GM18909 (cell line): ENCODE results near the gene ANXA8L1.
"Not testable (repeated sequence)": the region's sequence is repeated elsewhere in the genome, so short reads cannot be mapped to it uniquely, and the experiment has no call there.

Experiments used
- ATAC-seq: cut with Tn5 transposase; IDR thresholded peaks from one replicate; pipeline ENCODE4 v1.9.1; 2021; ENCODE audit warnings: mild to moderate bottlenecking; ENCODE audit not compliant: unreplicated experiment, poor library complexity

Gene ANXA8L1

DNA sequence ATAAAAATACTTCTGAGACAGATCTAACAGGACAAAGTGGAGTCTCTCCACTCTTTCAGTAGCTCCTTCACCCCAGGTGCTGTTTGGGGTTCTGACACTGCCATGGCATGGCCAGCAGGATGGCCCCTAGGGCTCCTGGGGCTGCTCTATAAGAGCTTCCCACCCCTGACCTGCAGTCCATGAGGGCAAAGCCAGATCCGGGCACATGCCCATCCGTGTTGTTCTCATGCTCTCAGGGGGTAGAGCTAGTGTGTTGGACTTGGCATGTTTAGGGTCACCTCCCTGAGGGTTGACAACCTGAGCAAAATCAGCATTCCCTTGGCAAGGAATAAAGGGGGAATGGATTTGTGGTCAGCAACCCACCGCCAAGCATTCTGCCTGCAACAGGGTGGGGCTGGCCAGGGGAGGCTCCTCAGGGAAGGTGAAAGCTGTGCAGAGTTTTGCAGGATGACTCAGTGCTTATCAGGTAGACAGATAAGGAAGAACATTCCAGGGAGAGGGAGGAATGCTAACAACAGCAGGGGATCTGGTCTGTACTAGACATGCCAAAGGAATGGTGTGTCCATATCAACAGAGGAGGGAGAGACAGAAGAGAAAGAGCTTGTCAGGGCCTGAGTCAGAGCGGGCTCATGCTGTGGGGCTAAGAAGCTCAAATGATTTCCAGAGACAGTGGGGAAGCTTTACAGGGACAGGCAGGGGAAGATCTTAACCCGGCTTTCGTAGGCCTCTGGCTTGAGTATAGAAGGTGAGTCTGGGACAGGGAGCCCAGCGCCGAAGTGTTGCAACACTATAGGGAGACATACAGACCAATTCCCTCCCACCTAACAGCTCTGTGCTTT lies 21.1 kb downstream of the ANXA8L1 start:
- not testable (repeated sequence) for ATAC-seq

- not testable (repeated sequence) for ATAC-seq
Measured at GRCh38 chr10:46397767-46398166, 22.2 kb downstream of the ANXA8L1 start.

DNA sequence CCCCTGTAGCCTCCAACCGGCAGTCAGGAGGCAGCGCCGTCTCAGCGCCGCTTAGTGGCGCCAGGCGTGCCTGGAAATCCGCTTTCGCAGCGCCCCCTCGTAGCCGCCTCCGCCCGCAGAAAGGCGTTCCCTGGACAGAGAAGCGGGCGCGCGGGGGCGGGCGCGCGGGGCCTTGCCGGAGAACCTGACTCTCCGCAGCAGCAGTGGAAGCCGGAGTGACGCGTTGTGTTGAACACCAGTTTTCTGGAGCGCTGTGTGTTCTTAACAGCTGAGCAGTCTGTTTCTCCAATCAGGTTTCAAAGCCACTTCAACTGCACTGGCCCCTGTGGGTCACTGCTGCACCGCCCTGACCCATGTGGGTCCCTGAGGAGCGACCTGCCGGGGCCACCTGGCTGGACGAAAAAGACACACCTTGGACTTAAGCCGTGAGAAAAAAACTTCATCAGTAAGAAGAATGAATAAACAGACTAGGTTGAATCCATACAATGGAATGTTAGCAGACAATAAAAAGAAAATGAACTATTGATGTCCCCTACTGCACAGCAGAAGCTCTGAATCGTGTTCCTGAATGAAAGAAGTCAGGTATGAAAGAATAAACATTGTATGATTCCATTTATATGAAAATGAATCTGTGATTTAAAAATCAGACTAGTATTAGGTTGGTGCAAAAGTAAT lies 22.8 kb downstream of the ANXA8L1 start:
- not testable (repeated sequence) for ATAC-seq

DNA sequence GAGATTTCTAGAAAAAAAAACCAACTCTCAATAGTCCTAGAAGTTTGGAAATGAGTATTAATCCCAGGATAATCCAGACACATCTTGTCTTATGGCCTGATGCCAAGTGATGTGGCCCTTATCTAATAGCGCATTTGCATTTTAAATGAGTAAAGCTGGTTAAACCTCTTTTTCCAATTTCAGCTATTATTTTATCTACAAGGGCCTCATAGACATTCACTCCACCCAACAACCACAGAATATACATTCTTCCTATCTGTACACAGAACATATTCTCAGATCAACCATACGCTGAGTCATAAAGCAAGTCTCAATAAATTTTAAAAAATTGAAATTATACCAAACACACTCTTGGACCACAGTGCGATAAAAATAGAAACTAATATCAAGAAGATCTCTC lies 34.0 kb downstream of the ANXA8L1 start:
- not testable (repeated sequence) for ATAC-seq

GRCh38 chr10:46411123-46411522 lies 35.5 kb downstream of the ANXA8L1 start:
- not testable (repeated sequence) for ATAC-seq

DNA sequence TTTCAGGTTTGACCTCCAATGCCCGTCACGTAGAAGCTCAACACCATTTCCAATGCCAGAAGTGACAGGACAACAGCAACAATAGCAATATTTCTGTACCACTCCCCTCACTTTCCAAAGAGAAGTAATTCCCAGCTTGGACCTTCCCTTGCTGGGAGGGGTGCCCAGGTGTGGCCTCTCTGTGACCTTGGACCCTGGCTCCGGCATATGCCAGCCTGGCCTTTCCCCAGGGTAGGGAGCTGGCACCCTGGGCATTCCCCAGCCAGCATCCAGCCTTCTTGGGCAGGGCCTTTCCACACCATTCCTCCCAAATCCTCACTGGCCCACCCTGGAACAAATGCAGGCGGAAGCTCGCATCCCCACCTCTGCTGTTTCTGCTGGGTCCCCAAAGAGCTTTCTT lies 37.1 kb downstream of the ANXA8L1 start:
- ATAC-seq = not testable (repeated sequence)

DNA sequence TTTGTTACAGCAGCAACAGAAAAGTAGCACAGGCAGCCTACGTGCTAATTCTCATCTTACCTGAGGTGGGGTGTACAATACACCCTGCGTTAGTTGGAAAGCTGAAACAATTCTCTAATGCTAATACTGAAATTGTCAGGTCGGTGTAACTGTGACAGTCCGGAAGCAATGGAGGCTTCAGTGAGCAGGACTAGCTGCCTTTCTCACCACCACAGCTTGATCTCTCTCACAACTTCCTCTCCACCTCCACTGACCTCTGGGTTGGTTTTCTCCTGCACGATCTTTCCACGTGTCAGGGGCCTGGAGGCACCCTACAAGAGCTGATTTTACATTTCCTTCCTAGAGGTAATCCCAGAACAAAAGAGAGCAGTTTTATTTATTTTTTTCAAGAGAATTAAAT lies 39.7 kb downstream of the ANXA8L1 start:
- ATAC-seq = not testable (repeated sequence)

- ATAC-seq = not testable (repeated sequence)
Measured at GRCh38 chr10:46418283-46418682, 42.7 kb downstream of the ANXA8L1 start.

GRCh38 chr10:46419570-46420379 lies 44.2 kb downstream of the ANXA8L1 start:
- ATAC-seq = not testable (repeated sequence)

DNA sequence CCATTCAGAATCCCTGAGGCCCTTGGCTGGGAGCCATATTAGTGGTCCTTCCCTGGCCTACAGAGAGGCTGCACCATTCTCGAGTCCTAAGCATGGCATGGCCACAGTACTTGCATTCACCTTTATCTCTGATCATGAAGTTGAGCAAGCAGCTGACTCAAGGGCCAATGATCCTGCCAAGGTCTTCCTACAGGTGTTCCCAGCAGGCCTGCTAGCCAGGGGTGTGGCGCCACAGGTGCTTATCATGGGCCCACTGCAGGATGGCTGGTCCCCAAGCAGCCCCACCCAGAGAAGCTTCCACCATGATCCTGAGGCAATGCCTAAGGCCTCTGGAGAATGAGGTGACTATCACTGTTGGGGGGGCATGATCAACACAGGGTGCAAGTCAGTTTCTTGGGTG lies 48.0 kb downstream of the ANXA8L1 start:
- ATAC-seq = not testable (repeated sequence)

DNA sequence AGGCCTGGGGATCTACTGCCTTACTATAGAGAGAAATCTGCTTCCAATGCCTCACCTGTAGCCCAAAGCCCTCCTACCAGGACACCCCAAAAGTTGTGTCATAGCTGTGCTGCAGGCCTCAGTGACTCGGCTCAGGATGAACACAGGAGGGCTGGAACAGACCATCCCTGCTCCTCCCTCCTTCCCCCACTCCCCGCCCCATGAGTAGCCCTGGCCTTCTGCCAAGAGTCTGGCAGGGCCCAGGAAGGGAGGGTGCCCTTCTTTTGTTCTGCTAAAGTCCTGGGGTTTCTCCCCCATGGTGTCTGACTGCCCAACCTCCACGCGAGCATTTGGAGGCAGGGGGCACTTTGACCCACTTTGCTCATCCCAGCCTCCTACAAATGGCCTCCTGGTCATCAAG lies 65.4 kb downstream of the ANXA8L1 start:
- not testable (repeated sequence) for ATAC-seq
